Measurements from ENCODE around the gene TOMM5. TPM values are rescaled to one million over a fixed set of nuclear protein-coding genes. Genes with fewer than 3 reads are reported as not detected.

Gene TOMM5
- total RNA-seq, 2 donors from 2014 or later = 65.7 to 75.7 TPM

GRCh38 chr9:37565661-37566618 lies 26.5 kb downstream of the TOMM5 start:
- no peak for DNase-seq
- H3K36me3 Mint-ChIP-seq (ENCODE audit: insufficient read depth in 2 of 2) = peaks cover 11 to 24% of the 10 kb centered on the region in 2 donors
- no peak overlapping the region for H3K27ac Mint-ChIP-seq
- H3K27me3 Mint-ChIP-seq (ENCODE audit: low read depth) = no peaks in the 10 kb centered on the region
- no peak for ATAC-seq (replicated peaks in 1 of 2)
- no peak overlapping the region for H3K4me3 Mint-ChIP-seq
- no peaks in the 10 kb centered on the region for H3K4me1 Mint-ChIP-seq (ENCODE audit: low read depth)
- peaks cover 2 to 4% of the 10 kb centered on the region in 2 donors for H3K9me3 Mint-ChIP-seq

DNA sequence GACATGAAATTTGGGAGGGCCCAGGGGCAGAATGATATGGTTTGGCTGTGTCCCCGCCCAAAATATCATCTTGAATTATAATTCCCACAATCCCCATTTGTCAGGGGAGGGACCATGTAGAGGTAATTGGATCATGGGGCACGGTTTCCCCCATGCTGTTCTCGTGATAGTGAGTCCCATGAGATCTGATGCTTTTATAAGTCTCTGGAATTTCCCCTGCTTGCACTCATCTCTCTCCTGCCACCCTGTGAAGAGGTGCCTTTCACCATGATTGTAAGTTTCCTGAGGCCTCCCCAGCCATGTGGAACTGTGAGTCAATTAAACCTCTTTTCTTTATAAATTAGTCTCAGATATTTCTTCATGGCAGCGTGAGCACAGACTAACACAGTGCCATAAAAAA lies 27.5 kb downstream of the TOMM5 start:
- Mint-ChIP-seq H3K27ac (no peak overlapping the region), H3K36me3 (ENCODE audit: insufficient read depth in 2 of 2) (peaks cover 11 to 23% of the 10 kb centered on the region in 2 donors), H3K4me1 (ENCODE audit: low read depth) (no peaks in the 10 kb centered on the region), H3K9me3 (peaks cover 2 to 4% of the 10 kb centered on the region in 2 donors), H3K4me3 (no peak overlapping the region), H3K27me3 (ENCODE audit: low read depth) (no peaks in the 10 kb centered on the region)
- DNase-seq (no peak), ATAC-seq (replicated peaks in 1 of 2) (no peak)

GRCh38 chr9:37563806-37564513 lies 28.4 kb downstream of the TOMM5 start:
- ATAC-seq (replicated peaks in 1 of 2) (no peak), DNase-seq (no peak)
- H3K9me3 Mint-ChIP-seq = peaks cover 2 to 4% of the 10 kb centered on the region in 2 donors
- H3K27me3 Mint-ChIP-seq (ENCODE audit: low read depth) = no peaks in the 10 kb centered on the region
- H3K36me3 Mint-ChIP-seq (ENCODE audit: insufficient read depth in 2 of 2) = peaks cover 11 to 23% of the 10 kb centered on the region in 2 donors
- no peak overlapping the region for H3K27ac Mint-ChIP-seq
- no peaks in the 10 kb centered on the region for H3K4me1 Mint-ChIP-seq (ENCODE audit: low read depth)
- no peak overlapping the region for H3K4me3 Mint-ChIP-seq

DNA sequence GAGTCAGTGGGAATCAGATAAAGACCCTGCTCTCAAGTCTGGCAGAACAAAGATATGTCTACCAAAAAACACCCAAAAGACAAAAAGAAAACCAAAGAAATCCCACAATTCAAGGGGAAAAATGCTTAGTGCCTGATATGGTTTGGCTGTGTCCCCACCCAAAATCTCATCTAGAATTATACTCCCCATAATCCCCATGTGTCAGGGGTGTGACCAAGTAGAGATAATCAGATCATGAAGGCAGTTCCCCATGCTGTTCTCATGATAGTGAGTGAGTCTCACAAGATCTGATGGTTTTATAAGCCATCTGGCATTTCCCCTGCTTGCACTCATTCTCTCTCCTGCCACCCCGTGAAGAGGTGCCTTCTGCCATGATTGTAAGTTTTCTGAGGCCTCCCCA lies 29.6 kb downstream of the TOMM5 start:
- Mint-ChIP-seq H3K36me3 (ENCODE audit: insufficient read depth in 2 of 2) (peaks cover 11 to 20% of the 10 kb centered on the region in 2 donors), H3K4me3 (no peak overlapping the region), H3K27ac (no peak overlapping the region), H3K9me3 (peaks cover 2 to 4% of the 10 kb centered on the region in 2 donors), H3K27me3 (ENCODE audit: low read depth) (no peaks in the 10 kb centered on the region), H3K4me1 (ENCODE audit: low read depth) (no peaks in the 10 kb centered on the region)
- ATAC-seq (replicated peaks in 1 of 2) (no peak), DNase-seq (no peak)

- DNase-seq = no peak
- Mint-ChIP-seq H3K4me3 (no peak overlapping the region), H3K27me3 (ENCODE audit: low read depth) (no peaks in the 10 kb centered on the region), H3K27ac (no peak overlapping the region), H3K4me1 (ENCODE audit: low read depth) (no peaks in the 10 kb centered on the region), H3K36me3 (ENCODE audit: insufficient read depth in 2 of 2) (peaks cover 11 to 20% of the 10 kb centered on the region in 2 donors), H3K9me3 (peaks cover 2 to 4% of the 10 kb centered on the region in 2 donors)
- ATAC-seq (replicated peaks in 1 of 2) = no peak
These were observed 30.7 kb downstream of the TOMM5 start for GRCh38 chr9:37561682-37562081.

DNA sequence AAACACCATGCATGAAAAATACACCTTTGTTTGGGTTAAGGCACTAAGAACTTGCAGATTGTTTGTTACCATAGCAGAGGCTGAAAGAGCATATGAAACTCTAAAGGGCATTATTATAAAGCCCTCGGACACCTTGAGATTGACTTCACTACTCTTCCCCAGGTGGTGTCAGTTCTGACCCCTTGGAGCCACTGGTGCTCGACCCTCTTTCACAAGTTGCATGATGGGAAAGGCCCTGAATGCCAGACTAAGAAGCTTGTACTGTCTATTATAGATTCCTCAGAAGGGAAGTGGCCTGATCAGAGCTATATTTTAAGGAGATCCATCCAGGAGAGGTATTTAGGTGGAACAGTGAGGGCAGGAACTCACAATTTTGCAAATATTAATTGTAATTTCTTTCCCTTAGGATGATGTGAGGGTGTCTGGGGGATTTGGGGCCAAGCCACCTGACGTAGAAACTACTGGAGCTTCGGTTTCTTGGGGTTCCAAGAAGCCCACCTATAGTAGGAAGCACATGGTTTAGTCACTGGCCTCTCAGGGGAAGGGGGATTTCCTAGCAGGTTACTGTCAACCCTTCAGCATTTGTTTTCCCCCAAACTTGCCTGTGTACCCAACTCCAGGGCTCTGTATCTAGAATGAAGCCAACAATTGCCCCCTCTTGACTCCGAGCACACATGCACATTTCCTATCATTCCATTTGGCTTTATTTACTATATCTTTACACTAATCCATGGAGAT lies 32.4 kb downstream of the TOMM5 start:
- H3K27ac Mint-ChIP-seq = no peak overlapping the region
- no peak overlapping the region for H3K4me3 Mint-ChIP-seq
- H3K27me3 Mint-ChIP-seq (ENCODE audit: low read depth) = no peaks in the 10 kb centered on the region
- H3K36me3 Mint-ChIP-seq (ENCODE audit: insufficient read depth in 2 of 2) = peaks cover 11 to 13% of the 10 kb centered on the region in 2 donors
- H3K9me3 Mint-ChIP-seq = peaks cover 2 to 4% of the 10 kb centered on the region in 2 donors
- no peaks in the 10 kb centered on the region for H3K4me1 Mint-ChIP-seq (ENCODE audit: low read depth)
- no peak for DNase-seq
- ATAC-seq (replicated peaks in 1 of 2) = no peak

DNA sequence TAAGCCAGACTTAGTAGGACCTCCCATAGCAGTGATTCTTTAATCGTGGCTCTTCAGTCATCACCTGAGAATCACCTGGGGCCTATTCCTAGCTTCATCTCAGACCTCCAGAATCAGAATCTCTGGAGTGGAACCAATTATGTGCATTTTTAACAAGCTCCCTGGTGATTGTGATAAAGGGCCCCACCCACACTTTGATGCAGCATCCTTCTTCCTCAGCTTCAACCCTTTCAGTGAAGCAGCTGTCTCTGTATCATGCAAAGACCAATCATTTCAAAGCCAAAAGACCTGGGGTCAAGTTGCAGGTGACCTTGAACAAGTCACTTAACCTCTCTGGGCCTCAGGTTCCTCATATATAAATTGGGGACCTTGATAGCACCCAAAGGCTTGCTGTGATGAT lies 33.3 kb downstream of the TOMM5 start:
- ATAC-seq (replicated peaks in 1 of 2) (no peak), DNase-seq (no peak)
- no peaks in the 10 kb centered on the region for H3K27me3 Mint-ChIP-seq (ENCODE audit: low read depth)
- H3K4me3 Mint-ChIP-seq = no peak overlapping the region
- H3K9me3 Mint-ChIP-seq = peaks cover 2 to 3% of the 10 kb centered on the region in 2 donors
- no peak overlapping the region for H3K27ac Mint-ChIP-seq
- H3K36me3 Mint-ChIP-seq (ENCODE audit: insufficient read depth in 2 of 2) = peaks cover 7 to 9% of the 10 kb centered on the region in 2 donors
- H3K4me1 Mint-ChIP-seq (ENCODE audit: low read depth) = no peaks in the 10 kb centered on the region

DNA sequence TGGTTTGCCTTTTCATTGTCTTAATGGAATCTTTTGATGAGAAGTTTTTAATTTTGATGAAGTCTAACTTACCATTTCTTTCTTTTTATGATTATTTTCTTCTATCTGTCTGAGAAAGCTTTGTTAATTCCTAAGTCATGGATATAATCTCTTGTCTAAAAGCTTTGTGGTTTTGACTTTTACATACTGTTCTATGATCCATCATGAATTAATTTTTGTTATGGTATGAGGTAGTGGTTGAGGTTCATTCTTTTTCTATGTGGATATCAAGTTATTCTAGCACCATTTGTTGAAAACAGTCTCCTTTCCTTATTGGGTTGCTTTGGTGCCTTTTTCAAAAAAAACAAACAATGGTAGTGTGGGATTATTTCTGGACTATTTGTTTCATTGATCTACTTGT lies 36.6 kb downstream of the TOMM5 start:
- ATAC-seq (replicated peaks in 1 of 2) = no peak
- Mint-ChIP-seq H3K27me3 (ENCODE audit: low read depth) (no peaks in the 10 kb centered on the region), H3K9me3 (no peaks in the 10 kb centered on the region), H3K4me3 (no peak overlapping the region), H3K4me1 (ENCODE audit: low read depth) (no peaks in the 10 kb centered on the region), H3K36me3 (ENCODE audit: insufficient read depth in 2 of 2) (no peaks in the 10 kb centered on the region), H3K27ac (no peak overlapping the region)
- DNase-seq = no peak

- DNase-seq = no peak
- Mint-ChIP-seq H3K4me3 (no peak overlapping the region), H3K9me3 (no peaks in the 10 kb centered on the region), H3K27ac (no peak overlapping the region), H3K36me3 (ENCODE audit: insufficient read depth in 2 of 2) (no peaks in the 10 kb centered on the region), H3K4me1 (ENCODE audit: low read depth) (no peaks in the 10 kb centered on the region), H3K27me3 (ENCODE audit: low read depth) (no peaks in the 10 kb centered on the region)
- ATAC-seq (replicated peaks in 1 of 2) = no peak
These were observed 38.1 kb downstream of the TOMM5 start for GRCh38 chr9:37554318-37554717.

DNA sequence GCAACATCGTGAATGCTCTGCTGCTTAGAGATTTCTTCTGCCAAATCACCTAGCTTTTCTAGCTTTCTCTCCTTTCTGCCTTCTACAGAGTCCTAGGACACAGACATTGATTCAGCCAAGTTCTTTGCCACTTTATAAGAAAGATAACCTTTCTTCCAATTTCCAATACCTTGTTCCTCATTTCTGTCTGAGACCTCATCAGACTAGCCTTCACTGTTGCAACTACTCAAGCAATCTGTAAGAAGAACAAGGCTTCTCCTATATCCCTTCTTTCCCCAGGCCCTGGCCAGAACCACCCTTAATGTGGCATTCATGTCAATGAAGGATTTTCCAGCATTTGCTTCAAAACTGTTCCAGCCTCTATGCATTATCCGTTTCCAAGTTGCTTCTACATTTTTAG lies 40.5 kb downstream of the TOMM5 start:
- no peak overlapping the region for H3K27ac Mint-ChIP-seq
- no peak for ATAC-seq (replicated peaks in 1 of 2)

DNA sequence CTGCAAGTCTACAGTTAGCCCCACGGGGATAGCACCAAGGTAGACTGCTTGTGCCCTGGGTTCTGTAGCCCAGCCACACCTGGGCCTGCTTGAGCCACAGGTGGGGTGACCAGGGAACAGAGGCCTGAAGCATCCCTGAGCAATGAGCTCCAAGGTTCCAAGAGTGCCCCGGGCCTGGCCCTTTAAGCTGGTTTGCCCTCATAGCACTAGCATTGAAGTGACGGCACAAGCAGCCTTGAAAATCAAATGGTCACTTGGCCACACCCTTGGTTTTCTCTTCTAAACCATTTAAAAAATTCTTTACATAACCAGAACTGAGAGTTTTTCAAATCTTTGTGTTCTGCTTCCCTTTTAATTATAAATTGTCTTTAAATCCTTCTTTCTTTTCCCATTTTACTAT lies 40.9 kb downstream of the TOMM5 start:
- H3K4me3 Mint-ChIP-seq = no peak overlapping the region
- no peaks in the 10 kb centered on the region for H3K9me3 Mint-ChIP-seq
- ATAC-seq (replicated peaks in 1 of 2) = no peak
- no peaks in the 10 kb centered on the region for H3K27me3 Mint-ChIP-seq (ENCODE audit: low read depth)
- no peak overlapping the region for H3K27ac Mint-ChIP-seq
- H3K4me1 Mint-ChIP-seq (ENCODE audit: low read depth) = no peaks in the 10 kb centered on the region
- no peak for DNase-seq
- H3K36me3 Mint-ChIP-seq (ENCODE audit: insufficient read depth in 2 of 2) = no peaks in the 10 kb centered on the region

More for the DNA sequence above, 40.5 kb downstream of the TOMM5 start:
- no peaks in the 10 kb centered on the region for H3K27me3 Mint-ChIP-seq (ENCODE audit: low read depth)
- DNase-seq = no peak
- no peaks in the 10 kb centered on the region for H3K9me3 Mint-ChIP-seq
- no peaks in the 10 kb centered on the region for H3K4me1 Mint-ChIP-seq (ENCODE audit: low read depth)
- H3K4me3 Mint-ChIP-seq = no peak overlapping the region
- no peaks in the 10 kb centered on the region for H3K36me3 Mint-ChIP-seq (ENCODE audit: insufficient read depth in 2 of 2)

DNA sequence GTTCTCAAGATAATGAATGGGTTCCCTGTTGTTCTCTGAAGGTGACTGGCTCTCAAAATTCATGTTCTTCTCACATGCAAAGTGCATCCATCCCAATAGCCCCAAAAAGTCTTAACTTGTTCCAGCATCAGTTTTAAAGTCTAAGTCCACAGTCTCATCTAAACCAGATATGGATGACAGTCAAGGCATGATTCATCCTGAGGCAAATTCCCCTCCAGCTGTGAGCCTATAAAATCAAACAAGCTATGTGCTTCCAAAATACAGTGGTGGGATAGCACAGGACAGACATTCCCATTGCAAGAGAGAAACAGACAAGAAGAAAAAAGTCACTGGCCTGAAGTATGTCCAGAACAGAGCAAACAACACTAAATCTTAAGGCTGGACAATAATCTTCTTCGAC lies 41.6 kb downstream of the TOMM5 start:
- Mint-ChIP-seq H3K36me3 (ENCODE audit: insufficient read depth in 2 of 2) (no peaks in the 10 kb centered on the region), H3K4me1 (ENCODE audit: low read depth) (no peaks in the 10 kb centered on the region), H3K9me3 (no peaks in the 10 kb centered on the region), H3K27ac (no peak overlapping the region), H3K4me3 (no peak overlapping the region), H3K27me3 (ENCODE audit: low read depth) (no peaks in the 10 kb centered on the region)
- DNase-seq = no peak
- no peak for ATAC-seq (replicated peaks in 1 of 2)

DNA sequence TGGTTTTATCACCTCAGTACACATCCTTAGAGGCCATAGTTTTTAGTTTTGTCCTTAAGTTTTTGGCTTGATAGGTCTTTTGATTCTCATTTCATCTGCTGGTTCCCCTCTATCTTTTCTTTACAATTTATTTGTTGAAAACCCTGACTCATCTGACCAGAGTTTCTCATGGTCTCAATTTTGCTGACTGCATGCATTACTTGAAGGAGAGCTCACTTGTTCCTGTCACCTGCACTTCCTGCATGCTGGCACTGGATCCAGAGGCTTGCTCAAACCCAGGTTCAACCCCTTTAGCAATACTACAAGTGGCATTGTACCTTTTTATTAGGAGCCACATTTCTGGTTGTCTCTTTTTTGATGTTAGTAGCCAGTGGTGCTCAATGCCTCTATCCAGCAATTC lies 42.9 kb downstream of the TOMM5 start:
- Mint-ChIP-seq H3K27ac (peak overlapping the region; percentile 47), H3K9me3 (no peaks in the 10 kb centered on the region), H3K36me3 (ENCODE audit: insufficient read depth in 2 of 2) (no peaks in the 10 kb centered on the region), H3K27me3 (ENCODE audit: low read depth) (no peaks in the 10 kb centered on the region), H3K4me1 (ENCODE audit: low read depth) (no peaks in the 10 kb centered on the region), H3K4me3 (no peak overlapping the region)
- DNase-seq (no peak), ATAC-seq (replicated peaks in 1 of 2) (no peak)
